Skeletal muscle satellite cell (primary cell): ENCODE results near the gene DLG4.
"Not testable (repeated sequence)": the region's sequence is repeated elsewhere in the genome, so short reads cannot be mapped to it uniquely, and the experiment has no call there.

Experiments
- H3K27me3 ChIP-seq: 2 replicates; pipeline ENCODE4 v1.7.0; 2013; ENCODE audit warnings: low read length; ENCODE audit not compliant: control insufficient read depth, insufficient read depth
- H3K36me3 ChIP-seq: 2 replicates; pipeline ENCODE4 v1.7.0; 2013; ENCODE audit warnings: mild to moderate bottlenecking, control low read depth, low read length; ENCODE audit not compliant: insufficient read depth
- H3K4me1 ChIP-seq: 2 replicates; pipeline ENCODE4 v1.7.0; 2013; ENCODE audit warnings: low read length; ENCODE audit not compliant: control insufficient read depth, insufficient read depth
- H3K4me2 ChIP-seq: 2 replicates; pipeline ENCODE4 v1.7.0; 2013; ENCODE audit warnings: mild to moderate bottlenecking, low read length
- H3K4me3 ChIP-seq: 2 replicates; pipeline ENCODE4 v1.7.0; 2013; ENCODE audit warnings: low read length
- H3K9ac ChIP-seq: 2 replicates; pipeline ENCODE4 v1.7.0; 2013; ENCODE audit warnings: mild to moderate bottlenecking, low read depth, low read length, moderate library complexity
- H3K9me3 ChIP-seq: replicated peaks from 2 replicates; pipeline ENCODE4 v1.7.0; 2013; ENCODE audit warnings: mild to moderate bottlenecking, control low read depth, low read length

The DLG4 gene

GRCh38 chr17:7246779-7247178, 27.1 kb upstream of the DLG4 start:
- Histone ChIP-seq H3K27me3 (no peaks in the 10 kb centered on the region), H3K4me2 (no peak overlapping the region), H3K4me3 (no peak overlapping the region), H3K9me3 (no peaks in the 10 kb centered on the region), H3K36me3 (peaks cover 11% of the 10 kb centered on the region), H3K9ac (no peak overlapping the region), H3K4me1 (peaks cover 19% of the 10 kb centered on the region)

GRCh38 chr17:7243838-7244237, 24.2 kb upstream of the DLG4 start:
- not testable (repeated sequence) for H3K9me3 ChIP-seq, H3K4me2 ChIP-seq, H3K27me3 ChIP-seq, H3K4me3 ChIP-seq
- peaks cover 24% of the 10 kb centered on the region for H3K4me1 ChIP-seq
- peak overlapping the region; percentile 97 for H3K9ac ChIP-seq
- peaks cover 24% of the 10 kb centered on the region for H3K36me3 ChIP-seq

- H3K36me3 ChIP-seq, result peaks cover 24% of the 10 kb centered on the region
- H3K4me3 ChIP-seq, result peak overlapping the region; percentile 91
- peaks cover 22% of the 10 kb centered on the region for H3K4me1 ChIP-seq
- no peaks in the 10 kb centered on the region for H3K9me3 ChIP-seq
- no peaks in the 10 kb centered on the region for H3K27me3 ChIP-seq
- H3K4me2 ChIP-seq, result peak overlapping the region; percentile 95
- peak overlapping the region; percentile 97 for H3K9ac ChIP-seq
Measured at GRCh38 chr17:7243453-7243729, 23.8 kb upstream of the DLG4 start.

- Histone ChIP-seq H3K36me3 (peaks cover 24% of the 10 kb centered on the region), H3K9me3 (no peaks in the 10 kb centered on the region), H3K4me1 (peaks cover 22% of the 10 kb centered on the region), H3K27me3 (no peaks in the 10 kb centered on the region), H3K4me2 (peak overlapping the region; percentile 95), H3K4me3 (peak overlapping the region; percentile 91), H3K9ac (peak overlapping the region; percentile 97)
Measured at GRCh38 chr17:7242717-7243452, 23.2 kb upstream of the DLG4 start.

- Histone ChIP-seq H3K9me3 (no peaks in the 10 kb centered on the region), H3K27me3 (no peaks in the 10 kb centered on the region), H3K4me3 (peak within 1 kb of the TSS; percentile 91), H3K4me1 (peaks cover 28% of the 10 kb centered on the region), H3K4me2 (peak within 1 kb of the TSS; percentile 95), H3K9ac (peak within 1 kb of the TSS; percentile 97), H3K36me3 (peaks cover 28% of the 10 kb centered on the region)
Measured at GRCh38 chr17:7241783-7242716, 22.4 kb upstream of the DLG4 start, which contains the start of gene GABARAP. TSS of gene GABARAP (minus strand) at chr17:7242449. CDS start at chr17:7242330, 119 bp downstream.

- H3K4me2 ChIP-seq, result peak overlapping the region; percentile 95
- peaks cover 34% of the 10 kb centered on the region for H3K4me1 ChIP-seq
- peak overlapping the region; percentile 91 for H3K4me3 ChIP-seq
- peak overlapping the region; percentile 97 for H3K9ac ChIP-seq
- H3K9me3 ChIP-seq, result no peaks in the 10 kb centered on the region
- H3K36me3 ChIP-seq, result peaks cover 35% of the 10 kb centered on the region
- H3K27me3 ChIP-seq, result no peaks in the 10 kb centered on the region
Measured at GRCh38 chr17:7241090-7241733, 21.6 kb upstream of the DLG4 start.

- peak overlapping the region; percentile 97 for H3K9ac ChIP-seq
Measured at GRCh38 chr17:7240375-7240774, 20.7 kb upstream of the DLG4 start.

GRCh38 chr17:7239091-7240027, 19.7 kb upstream of the DLG4 start, which contains the start of gene PHF23:
TSS of gene PHF23 (minus strand) at chr17:7239457. CDS start at chr17:7239279, 178 bp downstream.
- Histone ChIP-seq H3K9ac (peak within 1 kb of the TSS; percentile 97), H3K4me2 (peak within 1 kb of the TSS; percentile 95), H3K27me3 (no peaks in the 10 kb centered on the region), H3K4me3 (peak within 1 kb of the TSS; percentile 94), H3K4me1 (peaks cover 52% of the 10 kb centered on the region), H3K9me3 (no peaks in the 10 kb centered on the region), H3K36me3 (peaks cover 46% of the 10 kb centered on the region)

More at GRCh38 chr17:7240375-7240774, 20.7 kb upstream of the DLG4 start:
- Histone ChIP-seq H3K27me3 (no peaks in the 10 kb centered on the region), H3K4me3 (peak overlapping the region; percentile 91), H3K36me3 (peaks cover 37% of the 10 kb centered on the region), H3K4me1 (peaks cover 43% of the 10 kb centered on the region), H3K9me3 (no peaks in the 10 kb centered on the region), H3K4me2 (peak overlapping the region; percentile 95)

- Histone ChIP-seq H3K27me3 (no peaks in the 10 kb centered on the region), H3K9ac (peak overlapping the region; percentile 95), H3K9me3 (no peaks in the 10 kb centered on the region), H3K4me1 (peaks cover 52% of the 10 kb centered on the region), H3K4me3 (peak overlapping the region; percentile 94), H3K4me2 (peak overlapping the region; percentile 68), H3K36me3 (peaks cover 43% of the 10 kb centered on the region)
Measured at GRCh38 chr17:7238420-7239090, 18.9 kb upstream of the DLG4 start.

GRCh38 chr17:7237761-7238419, 18.3 kb upstream of the DLG4 start:
- H3K9ac ChIP-seq, result peak overlapping the region; percentile 95
- peaks cover 48% of the 10 kb centered on the region for H3K4me1 ChIP-seq

More at GRCh38 chr17:7237761-7238419, 18.3 kb upstream of the DLG4 start:
- H3K36me3 ChIP-seq, result peaks cover 43% of the 10 kb centered on the region
- H3K4me3 ChIP-seq, result peak overlapping the region; percentile 94
- no peaks in the 10 kb centered on the region for H3K9me3 ChIP-seq
- H3K4me2 ChIP-seq, result peak overlapping the region; percentile 91
- no peaks in the 10 kb centered on the region for H3K27me3 ChIP-seq
